ENCODE results near the gene ZNF48.

DNA sequence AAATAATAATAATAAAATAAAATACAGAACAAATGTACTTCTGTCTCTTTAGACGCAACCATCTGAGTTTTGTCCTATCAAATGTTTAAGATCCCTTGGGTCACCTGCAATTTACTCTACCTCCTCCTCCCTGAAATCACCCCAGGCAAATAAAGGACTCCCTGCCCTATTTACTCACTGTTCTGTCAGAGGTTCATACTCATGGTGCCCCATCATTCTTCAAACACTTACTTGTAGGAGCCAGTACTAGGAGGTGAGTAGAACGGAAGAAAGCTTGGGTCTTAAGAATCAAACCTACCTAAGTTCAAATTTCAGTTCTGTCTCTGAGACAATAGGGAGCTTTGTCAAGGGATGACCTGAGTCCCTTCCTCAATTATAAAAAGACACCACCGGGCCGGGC is 28.7 kb upstream of the ZNF48 start:
- no peak for TF ChIP-seq CTCF (IDR thresholded peaks at IDR 0.05)
- TF ChIP-seq POLR2A (IDR thresholded peaks at IDR 0.05): no peak

Data from stomach (tissue), 4 donors.